IPS-18c (cell line): ENCODE data around the gene TCAP.

Experiments
- H3K4me3 ChIP-seq: 2 replicates; pipeline ENCODE4 v1.7.0; 2013; ENCODE audit warnings: low read depth, mild to moderate bottlenecking, low read length, moderate library complexity; ENCODE audit not compliant: insufficient read depth
- H3K9me3 ChIP-seq: one replicate; pipeline ENCODE4 v1.6.1; 2013; ENCODE audit warnings: mild to moderate bottlenecking, low read length, moderate library complexity; ENCODE audit not compliant: control insufficient read depth, insufficient read depth

TCAP gene

GRCh38 chr17:39660397-39661385 is 4.5 kb upstream of the TCAP start:
- Histone ChIP-seq H3K4me3 (no peak overlapping the region), H3K9me3 (no peaks in the 10 kb centered on the region)

- no peaks in the 10 kb centered on the region for H3K9me3 ChIP-seq
- H3K4me3 ChIP-seq: no peak overlapping the region
Observed at GRCh38 chr17:39661744-39662541, 3.2 kb upstream of the TCAP start.

- Histone ChIP-seq H3K4me3 (no peak overlapping the region), H3K9me3 (no peaks in the 10 kb centered on the region)
Observed at GRCh38 chr17:39662551-39663339, 2.4 kb upstream of the TCAP start.

- H3K4me3 ChIP-seq: no peak overlapping the region
- no peaks in the 10 kb centered on the region for H3K9me3 ChIP-seq
Observed at GRCh38 chr17:39663340-39663687, 1.8 kb upstream of the TCAP start.

GRCh38 chr17:39663688-39664580 is 1.2 kb upstream of the TCAP start:
- H3K4me3 ChIP-seq: no peak overlapping the region; the same call in 1 of the 2 replicates
- H3K9me3 ChIP-seq: no peaks in the 10 kb centered on the region

- Histone ChIP-seq H3K4me3 (no peak overlapping the region), H3K9me3 (no peaks in the 10 kb centered on the region)
Observed at GRCh38 chr17:39665642-39666224, 584 bp downstream of the TCAP start.

- no peak overlapping the region for H3K4me3 ChIP-seq
- no peaks in the 10 kb centered on the region for H3K9me3 ChIP-seq
Observed at GRCh38 chr17:39666231-39666600, 1.1 kb downstream of the TCAP start.

GRCh38 chr17:39666601-39667261 is 1.6 kb downstream of the TCAP start:
- H3K4me3 ChIP-seq: peak overlapping the region; percentile 41; the same call in 1 of the 2 replicates
- no peaks in the 10 kb centered on the region for H3K9me3 ChIP-seq

- peak overlapping the region; percentile 41 for H3K4me3 ChIP-seq
- no peaks in the 10 kb centered on the region for H3K9me3 ChIP-seq
Observed at GRCh38 chr17:39667262-39667944, 2.3 kb downstream of the TCAP start.

- peak within 1 kb of the TSS; percentile 55 for H3K4me3 ChIP-seq
- H3K9me3 ChIP-seq: no peaks in the 10 kb centered on the region
Observed at GRCh38 chr17:39667945-39668924, 3.1 kb downstream of the TCAP start, which contains the start of gene PNMT. TSS of gene PNMT (plus strand) at chr17:39668453. CDS start at chr17:39668476, 23 bp downstream.

- Histone ChIP-seq H3K4me3 (no peak overlapping the region), H3K9me3 (no peaks in the 10 kb centered on the region)
Observed at GRCh38 chr17:39669897-39670735, 5.0 kb downstream of the TCAP start.

- Histone ChIP-seq H3K9me3 (no peaks in the 10 kb centered on the region), H3K4me3 (no peak overlapping the region)
Observed at GRCh38 chr17:39670746-39671145, 5.6 kb downstream of the TCAP start.
